Astrocyte of the hippocampus (primary cell): ENCODE measurements around the gene TGM4.

Source experiments
- DNase-seq: peaks from one replicate; pipeline ENCODE4 v3.0.0; 2011; ENCODE audit warnings: low read depth, low spot score

TGM4 gene

GRCh38 chr3:44954304-44954703 lies 79.9 kb downstream of the TGM4 start:
- DNase-seq: no peak

GRCh38 chr3:44954962-44955361 lies 80.6 kb downstream of the TGM4 start:
- peak; percentile 29 for DNase-seq

- no peak for DNase-seq
These were observed 81.5 kb downstream of the TGM4 start for GRCh38 chr3:44955917-44956316.

- DNase-seq: no peak
These were observed 83.6 kb downstream of the TGM4 start for GRCh38 chr3:44957986-44958385.

GRCh38 chr3:44958386-44958785 lies 84.0 kb downstream of the TGM4 start:
- no peak for DNase-seq

- no peak for DNase-seq
These were observed 86.1 kb downstream of the TGM4 start for GRCh38 chr3:44960387-44961026.

- no peak for DNase-seq
These were observed 87.5 kb downstream of the TGM4 start for GRCh38 chr3:44961888-44962287.

GRCh38 chr3:44962621-44963393 lies 88.4 kb downstream of the TGM4 start:
- DNase-seq: peak; percentile 24

- DNase-seq: no peak
These were observed 89.3 kb downstream of the TGM4 start for GRCh38 chr3:44963571-44964325.
